ENCODE results near the gene LCP1.
"Not testable (repeated sequence)": the region's sequence is repeated elsewhere in the genome, so short reads cannot be mapped to it uniquely, and the experiment has no call there.

LCP1 gene

DNA sequence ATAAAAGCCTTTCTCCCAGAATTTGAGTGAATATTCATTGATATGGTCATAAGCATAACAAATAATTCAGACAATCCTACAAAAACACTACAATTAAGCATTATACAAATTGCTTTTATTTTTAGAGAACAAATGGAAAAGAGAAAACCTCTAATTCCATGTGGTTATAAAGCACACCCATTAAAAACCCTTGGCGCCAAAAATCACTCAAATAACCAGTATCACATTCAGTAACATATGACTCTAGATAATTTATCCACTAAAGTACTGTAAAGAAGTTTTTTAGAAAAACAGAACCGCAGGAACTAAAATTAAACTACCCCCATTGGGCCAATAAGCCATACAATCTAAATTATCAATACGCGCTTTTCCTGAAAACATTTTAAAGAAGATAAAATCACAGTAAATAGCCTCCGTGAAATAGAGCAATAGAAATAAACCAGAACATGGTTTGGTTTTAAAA lies 569 bp downstream of the LCP1 start:
- no peak for DNase-seq (ENCODE audit: low spot score)

DNA sequence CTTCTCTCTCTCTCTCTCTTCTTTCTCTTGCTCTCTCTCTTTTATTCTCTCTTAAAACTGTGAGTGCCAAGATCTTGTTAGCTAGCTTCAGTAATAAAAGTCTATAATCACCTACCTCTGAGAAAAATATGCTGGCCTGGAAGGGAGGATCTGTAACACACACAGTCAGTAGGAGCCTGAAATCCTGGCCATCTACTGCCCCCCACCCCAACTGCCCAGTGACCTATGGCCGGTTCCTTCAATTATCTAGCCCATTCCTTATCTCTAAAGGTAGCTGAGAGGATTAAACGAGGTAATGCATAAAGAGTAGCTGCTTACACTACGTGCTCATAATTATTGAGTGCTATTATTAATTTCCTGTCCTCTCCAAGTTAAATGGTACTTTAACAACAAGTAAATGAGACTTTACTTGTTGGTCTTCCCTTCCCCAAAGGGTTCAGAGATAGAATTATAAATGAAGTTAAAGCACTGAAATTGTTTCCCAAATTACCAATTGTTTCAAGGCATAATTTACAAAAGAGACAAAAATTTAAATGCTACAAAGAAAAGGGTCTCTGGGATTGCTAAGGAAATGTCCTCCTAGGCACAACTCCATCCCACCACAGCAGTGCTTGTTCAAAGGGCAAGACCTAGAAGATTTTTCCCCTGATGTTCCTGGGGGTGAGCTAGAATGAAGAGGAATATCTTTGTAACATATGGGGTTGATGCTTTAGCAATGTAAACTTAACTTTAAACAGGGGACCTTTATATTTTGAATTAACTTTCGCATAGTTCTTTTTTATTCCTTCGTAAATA lies 1.8 kb downstream of the LCP1 start:
- DNase-seq (ENCODE audit: low spot score), result no peak

GRCh38 chr13:46179491-46179908 lies 2.5 kb downstream of the LCP1 start:
- no peak for DNase-seq (ENCODE audit: low spot score)

DNA sequence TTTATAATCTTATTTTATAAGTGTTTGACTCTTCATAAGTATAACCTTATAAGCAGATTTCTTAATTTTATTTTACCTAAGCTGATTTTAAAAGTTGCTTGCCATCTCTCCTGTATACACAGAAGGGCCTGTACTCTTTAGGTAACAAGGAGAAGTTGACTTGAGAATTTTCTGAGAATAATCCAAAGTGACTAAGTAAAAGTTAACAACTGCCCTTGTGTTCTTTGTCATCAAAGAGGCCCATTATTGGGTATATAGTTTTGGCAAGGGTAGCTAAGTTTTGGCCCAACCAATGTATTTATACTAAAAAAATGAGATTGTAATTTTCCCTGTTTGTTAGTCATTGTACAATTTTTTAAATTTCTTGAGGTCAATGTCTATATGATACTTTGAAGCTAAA lies 3.2 kb downstream of the LCP1 start:
- no peak for DNase-seq (ENCODE audit: low spot score)

- DNase-seq (ENCODE audit: low spot score), result no peak
These were observed 3.8 kb downstream of the LCP1 start for GRCh38 chr13:46178143-46178542.

GRCh38 chr13:46176756-46177155 lies 5.2 kb downstream of the LCP1 start:
- DNase-seq (ENCODE audit: low spot score), result peak; percentile 83

GRCh38 chr13:46173656-46174055 lies 8.3 kb downstream of the LCP1 start:
- DNase-seq (ENCODE audit: low spot score), result no peak

DNA sequence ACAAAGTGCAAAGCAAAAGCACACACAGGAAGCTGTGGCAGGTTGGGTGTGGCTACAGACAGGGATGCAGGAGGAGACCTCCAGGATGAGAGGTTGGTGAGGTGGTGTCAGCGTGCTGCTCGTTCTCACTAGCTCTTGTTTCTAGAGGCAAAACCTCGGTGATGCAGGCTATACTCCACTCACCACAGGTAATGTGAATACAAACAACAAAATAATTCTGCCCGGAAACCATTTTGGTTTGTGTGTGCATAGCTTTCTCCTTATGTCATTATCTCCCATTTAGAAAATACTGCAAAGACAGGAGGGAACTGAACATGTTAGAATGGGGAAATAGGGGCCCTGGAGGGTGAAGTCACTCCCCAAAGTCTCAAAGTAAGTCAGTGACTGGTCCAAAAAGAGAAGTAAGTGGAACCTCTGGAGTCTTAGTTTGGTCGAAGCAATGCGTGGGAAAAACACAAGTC lies 9.4 kb downstream of the LCP1 start:
- DNase-seq (ENCODE audit: low spot score), result peak; percentile 73

- no peak for DNase-seq (ENCODE audit: low spot score)
These were observed 10.2 kb downstream of the LCP1 start for GRCh38 chr13:46171739-46172138.

DNA sequence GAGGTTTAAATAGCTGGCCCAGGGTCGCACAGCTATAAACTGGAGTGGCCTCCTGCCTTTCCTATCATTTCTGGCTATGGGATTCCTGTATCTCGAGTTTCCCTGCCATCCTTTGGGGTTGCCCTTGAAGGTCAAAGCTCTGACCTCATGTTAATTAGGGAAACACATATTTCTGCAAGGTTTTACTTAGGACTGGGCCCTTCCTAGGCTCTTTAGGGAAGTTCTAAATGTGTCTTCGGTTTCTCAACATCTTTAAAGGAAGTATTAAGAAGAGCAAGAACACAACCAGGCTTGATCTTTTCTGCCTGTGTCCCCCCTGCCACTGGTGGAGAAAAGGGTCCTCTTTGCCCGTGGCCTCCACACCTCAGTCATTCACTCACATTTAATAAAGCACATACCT lies 10.8 kb downstream of the LCP1 start:
- no peak for DNase-seq (ENCODE audit: low spot score)

DNA sequence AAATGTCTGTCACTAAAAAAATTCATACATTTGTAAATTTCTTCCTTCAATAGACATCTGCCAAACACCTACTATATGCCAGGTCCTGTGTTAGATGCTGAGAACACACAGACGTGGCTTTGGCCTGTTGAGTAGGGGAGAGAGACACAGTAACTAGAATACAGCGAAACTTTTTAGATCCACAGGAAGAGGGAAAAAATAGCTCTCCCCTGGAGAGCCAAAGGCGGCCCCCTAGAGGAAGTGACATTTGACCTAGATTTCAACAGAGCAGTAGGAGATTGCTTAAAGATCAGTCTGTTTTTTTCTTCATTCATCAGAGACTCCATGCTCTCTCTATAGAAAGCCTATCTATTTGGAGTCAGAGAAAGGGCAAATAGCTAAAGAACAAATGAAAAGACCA lies 11.3 kb downstream of the LCP1 start:
- DNase-seq (ENCODE audit: low spot score), result peak; percentile 54

GRCh38 chr13:46170268-46170667 lies 11.7 kb downstream of the LCP1 start:
- no peak for DNase-seq (ENCODE audit: low spot score)

- no peak for DNase-seq (ENCODE audit: low spot score)
These were observed 12.2 kb downstream of the LCP1 start for GRCh38 chr13:46169758-46170157.

- DNase-seq (ENCODE audit: low spot score), result no peak
These were observed 13.2 kb downstream of the LCP1 start for GRCh38 chr13:46168783-46169182.

DNA sequence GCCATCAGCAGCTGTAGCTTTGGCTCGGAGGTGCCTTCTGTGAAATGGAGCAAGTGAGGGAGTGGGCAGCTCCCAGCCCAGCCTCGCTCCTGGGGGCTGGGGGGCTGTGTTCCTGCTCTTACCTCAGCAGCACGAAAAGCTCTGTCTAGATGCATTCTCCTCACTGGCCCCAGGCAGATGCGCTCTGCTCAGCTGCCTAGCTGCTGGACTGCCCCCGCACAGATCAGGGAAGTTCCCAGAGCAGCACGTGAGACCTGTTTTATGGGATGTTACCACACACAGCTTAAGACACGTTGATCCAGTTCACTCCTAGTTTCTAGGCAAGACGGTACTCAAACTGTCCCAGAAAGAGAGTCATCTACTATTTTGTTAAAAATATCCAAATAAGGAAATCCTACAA lies 13.6 kb downstream of the LCP1 start:
- no peak for DNase-seq (ENCODE audit: low spot score)

GRCh38 chr13:46166947-46167610 lies 14.9 kb downstream of the LCP1 start:
- DNase-seq (ENCODE audit: low spot score), result no peak

DNA sequence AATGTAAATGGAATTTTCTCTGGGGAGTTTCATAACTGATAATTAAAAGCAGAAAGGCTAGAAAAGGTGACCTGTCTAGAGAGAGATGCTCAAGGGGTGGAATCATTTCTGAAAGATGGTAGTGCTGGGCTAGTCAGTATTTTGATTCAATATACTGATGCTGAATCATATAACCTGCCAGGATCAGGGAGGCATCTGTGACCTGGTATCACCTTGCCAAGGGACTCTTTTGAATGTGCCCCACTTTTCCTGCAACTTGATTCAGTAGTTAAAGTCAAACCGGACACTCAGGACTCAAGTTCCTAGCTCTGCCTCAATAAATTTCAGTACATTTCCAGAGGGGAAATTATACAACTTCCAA lies 15.8 kb downstream of the LCP1 start:
- no peak for DNase-seq (ENCODE audit: low spot score)

DNA sequence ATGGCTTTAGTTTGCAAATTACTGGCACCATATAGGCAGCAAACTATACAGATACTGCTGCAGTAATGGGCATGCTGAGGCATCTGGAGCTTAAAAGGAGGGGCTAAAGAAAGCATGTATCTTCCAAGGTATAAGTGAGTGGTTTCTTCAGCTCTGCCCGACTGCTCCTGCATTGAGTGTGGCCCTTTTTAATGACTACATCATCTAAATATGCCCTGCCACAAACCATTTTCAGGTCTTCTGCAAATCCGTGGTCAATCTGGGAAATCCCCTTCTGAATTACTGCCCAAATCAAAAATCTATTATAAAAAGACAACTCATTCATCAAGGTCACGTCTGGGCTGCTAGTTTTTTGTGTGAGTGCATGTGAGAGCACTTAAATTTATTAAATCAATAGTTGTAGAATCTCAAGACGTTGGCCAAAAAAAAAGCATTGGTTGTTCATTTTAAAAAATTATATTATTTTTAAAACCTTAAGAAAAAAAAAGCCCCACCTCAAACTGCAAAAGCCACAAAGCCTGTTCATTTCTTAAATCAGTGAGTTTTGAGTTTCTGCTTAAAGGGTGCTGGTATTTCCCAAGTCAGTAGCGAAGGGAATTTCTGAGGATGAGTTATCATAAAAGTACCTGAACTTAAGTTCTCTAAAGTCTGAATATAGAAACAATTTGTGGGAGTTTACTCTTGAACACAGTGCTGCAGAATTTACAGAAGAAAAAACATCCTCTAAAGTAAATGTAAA lies 16.3 kb downstream of the LCP1 start:
- DNase-seq (ENCODE audit: low spot score), result no peak

- no peak for DNase-seq (ENCODE audit: low spot score)
These were observed 17.3 kb downstream of the LCP1 start for GRCh38 chr13:46164661-46165060.

- not testable (repeated sequence) for DNase-seq (ENCODE audit: low spot score)
These were observed 19.2 kb downstream of the LCP1 start for GRCh38 chr13:46162741-46163140.

DNA sequence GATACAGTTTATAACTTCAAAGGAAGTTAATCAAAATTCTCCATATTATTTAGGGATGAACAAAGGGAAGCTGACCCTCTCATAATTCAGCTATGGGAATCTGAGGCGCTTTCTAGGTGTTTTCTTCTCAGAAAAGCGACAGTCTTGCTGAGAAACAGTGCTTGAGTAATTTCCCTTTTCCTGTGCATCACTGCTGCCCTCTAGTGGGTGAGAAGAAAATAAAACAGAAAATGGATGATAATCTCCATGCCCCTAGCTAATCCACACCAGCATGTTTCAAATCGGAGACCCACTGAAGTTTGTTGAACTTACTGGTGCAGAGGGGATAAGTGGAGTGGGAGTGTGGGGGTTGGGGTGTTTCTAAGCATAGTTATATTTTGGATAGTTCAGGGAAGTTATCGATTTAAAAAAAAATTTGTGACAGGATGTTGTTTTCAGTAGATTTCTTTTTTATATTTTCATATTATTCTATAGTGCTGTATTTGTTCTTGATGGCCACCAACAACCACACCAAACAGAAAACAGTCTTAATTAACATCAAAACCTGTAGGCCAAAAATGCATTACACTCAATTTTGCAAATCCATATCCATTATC lies 21.4 kb downstream of the LCP1 start:
- peak; percentile 76 for DNase-seq (ENCODE audit: low spot score)

DNA sequence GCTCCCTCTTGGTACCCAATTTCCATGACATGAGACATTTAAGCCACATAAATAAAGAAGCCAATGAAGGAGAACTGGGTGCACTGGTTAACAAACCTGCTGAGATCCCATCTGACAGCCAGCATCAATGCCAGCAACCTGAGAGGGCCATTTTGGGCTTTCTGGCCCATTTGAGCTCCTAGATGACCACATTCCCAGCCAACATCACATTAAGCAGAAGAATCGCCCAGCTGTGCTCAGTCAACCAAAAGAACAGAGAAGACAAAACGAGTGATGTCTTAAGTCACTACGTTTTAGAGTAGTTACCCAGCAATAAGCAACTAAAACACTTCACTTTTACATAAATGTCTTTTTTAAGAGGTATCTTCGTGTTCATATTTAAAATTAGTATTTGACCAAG lies 21.9 kb downstream of the LCP1 start:
- DNase-seq (ENCODE audit: low spot score), result no peak

Data from pons (tissue), 1 donor.